BJ (cell line): ENCODE results near the gene SLC27A5. TPM values are rescaled to one million over a fixed set of nuclear protein-coding genes. Genes with fewer than 3 reads are reported as not detected.
A peak's percentile ranks its signal among the peaks of the same experiment; 100 is the strongest.

Experiments
- CTCF ChIA-PET: fragments of 350-600 bp; formaldehyde crosslinking; extraction: SDS; loops from one replicate; lab custom pipeline; 2021; ENCODE audit warnings: antibody characterized with exemption, inconsistent platforms; lab: Yijun Ruan, JAX
- POLR2A ChIA-PET: fragments of 300-600 bp; sonication (Branson Sonifier 250); formaldehyde crosslinking; extraction: SDS; loops from one replicate; lab custom pipeline; 2021; ENCODE audit warnings: antibody characterized with exemption; lab: Charles Lee
- DNase-seq: peaks from one replicate; pipeline ENCODE4 v3.0.0-alpha.2; 2011; ENCODE audit warnings: low read depth
- H3K27me3 ChIP-seq: 2 replicates; pipeline ENCODE4 v1.6.0; 2011; ENCODE audit warnings: low read length; ENCODE audit not compliant: control insufficient read depth, insufficient read depth
- H3K36me3 ChIP-seq: 2 replicates; pipeline ENCODE4 v1.5.1; 2011; ENCODE audit warnings: low read length; ENCODE audit not compliant: control insufficient read depth, insufficient read depth
- H3K4me3 ChIP-seq: 2 replicates; pipeline ENCODE4 v1.5.1; 2011; ENCODE audit warnings: low read depth, mild to moderate bottlenecking, control low read depth, low read length
- polyA plus RNA-seq: library from polyadenylated mRNA; depleted of rRNA; stranded (reverse); fragments of >200 nt; gene quantifications from 2 replicates; pipeline ENCODE4 v1.2.3, GENCODE V29; 2011
- TF ChIP-seq, protein P1 (sequence below): IDR thresholded peaks from 2 replicates; pipeline ENCODE4 v1.5.1; 2011; ENCODE audit warnings: low read depth, mild to moderate bottlenecking, control low read depth, inconsistent platforms, low read length, moderate library complexity; ENCODE audit not compliant: insufficient read depth

The SLC27A5 gene
- polyA plus RNA-seq, 1 experiment = 13.1 TPM

DNA sequence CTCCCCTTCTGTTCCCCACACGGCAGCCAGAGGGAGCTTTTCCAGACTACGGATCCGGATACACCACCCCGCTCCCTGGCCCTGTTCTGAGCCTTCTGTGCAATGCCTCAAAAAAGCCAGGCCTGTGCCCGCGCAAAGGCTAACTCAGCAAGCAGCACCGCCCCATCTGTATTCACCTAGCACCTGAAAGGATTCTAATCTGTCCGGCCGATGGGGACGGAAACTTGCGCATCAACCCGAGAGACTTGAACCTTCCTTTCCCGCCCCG, 7.2 kb upstream of the SLC27A5 start:
- peak; percentile 8 for DNase-seq
- CTCF ChIA-PET = interaction anchor here (0.6 to 5.4 kb wide), 23 partner anchors 8 to 368 kb away, joined by 3 to 66 read pairs (median 4); partner anchors contain the start of genes CHMP2A, TRIM28, ZNF132 and ZNF329
- Histone ChIP-seq H3K36me3 (peaks cover 9% of the 10 kb centered on the region), H3K27me3 (no peaks in the 10 kb centered on the region), H3K4me3 (peak overlapping the region; percentile 73)
- TF ChIP-seq, protein P1, sequence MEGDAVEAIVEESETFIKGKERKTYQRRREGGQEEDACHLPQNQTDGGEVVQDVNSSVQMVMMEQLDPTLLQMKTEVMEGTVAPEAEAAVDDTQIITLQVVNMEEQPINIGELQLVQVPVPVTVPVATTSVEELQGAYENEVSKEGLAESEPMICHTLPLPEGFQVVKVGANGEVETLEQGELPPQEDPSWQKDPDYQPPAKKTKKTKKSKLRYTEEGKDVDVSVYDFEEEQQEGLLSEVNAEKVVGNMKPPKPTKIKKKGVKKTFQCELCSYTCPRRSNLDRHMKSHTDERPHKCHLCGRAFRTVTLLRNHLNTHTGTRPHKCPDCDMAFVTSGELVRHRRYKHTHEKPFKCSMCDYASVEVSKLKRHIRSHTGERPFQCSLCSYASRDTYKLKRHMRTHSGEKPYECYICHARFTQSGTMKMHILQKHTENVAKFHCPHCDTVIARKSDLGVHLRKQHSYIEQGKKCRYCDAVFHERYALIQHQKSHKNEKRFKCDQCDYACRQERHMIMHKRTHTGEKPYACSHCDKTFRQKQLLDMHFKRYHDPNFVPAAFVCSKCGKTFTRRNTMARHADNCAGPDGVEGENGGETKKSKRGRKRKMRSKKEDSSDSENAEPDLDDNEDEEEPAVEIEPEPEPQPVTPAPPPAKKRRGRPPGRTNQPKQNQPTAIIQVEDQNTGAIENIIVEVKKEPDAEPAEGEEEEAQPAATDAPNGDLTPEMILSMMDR = peak; percentile 90; the same call in 1 of the 2 replicates
- POLR2A ChIA-PET = no interaction called here

- DNase-seq = no peak
- peaks cover 9% of the 10 kb centered on the region for H3K36me3 ChIP-seq
- H3K27me3 ChIP-seq = no peaks in the 10 kb centered on the region
- POLR2A ChIA-PET = no interaction called here
- CTCF ChIA-PET = interaction anchor here (0.6 to 5.4 kb wide), 23 partner anchors 7 to 368 kb away, joined by 3 to 66 read pairs (median 4); partner anchors contain the start of genes CHMP2A, TRIM28, ZNF132 and ZNF329
- TF ChIP-seq, protein P1 = no peak; the same call in 1 of the 2 replicates
- H3K4me3 ChIP-seq = peak overlapping the region; percentile 73
Observed at GRCh38 chr19:58518256-58519086, 6.7 kb upstream of the SLC27A5 start.

GRCh38 chr19:58516964-58517833, 5.4 kb upstream of the SLC27A5 start:
- no peak for DNase-seq
- ChIA-PET CTCF (interaction anchor here (1.9 to 5.4 kb wide), 3 partner anchors 18 to 63 kb away, joined by 10 to 66 read pairs (median 43); partner anchors contain the start of gene CHMP2A), POLR2A (no interaction called here)
- Histone ChIP-seq H3K27me3 (no peaks in the 10 kb centered on the region), H3K36me3 (peaks cover 9% of the 10 kb centered on the region), H3K4me3 (no peak overlapping the region)
- TF ChIP-seq, protein P1 = no peak

- no peaks in the 10 kb centered on the region for H3K27me3 ChIP-seq
- POLR2A ChIA-PET = no interaction called here
- CTCF ChIA-PET = no interaction called here
- no peak overlapping the region for H3K4me3 ChIP-seq
- DNase-seq = no peak
- H3K36me3 ChIP-seq = peaks cover 9% of the 10 kb centered on the region
- TF ChIP-seq, protein P1 = no peak
Observed at GRCh38 chr19:58516246-58516836, 4.5 kb upstream of the SLC27A5 start.
